GM23248 (cell line): ENCODE results near the gene DPP10. TPM values are rescaled to one million over a fixed set of nuclear protein-coding genes. Genes with fewer than 3 reads are reported as not detected.

ENCODE experiments used
- DNase-seq: peaks from one replicate; pipeline ENCODE4 v3.0.0-alpha.2; 2015
- H2AFZ ChIP-seq: fragments of 200-600 bp; sonication (generic); 2 replicates; pipeline ENCODE4 v1.6.1; 2016; ENCODE audit warnings: antibody characterized with exemption
- H3F3A ChIP-seq: fragments of 200-600 bp; sonication (generic); 2 replicates; pipeline ENCODE4 v1.6.1; 2016; ENCODE audit warnings: mild to moderate bottlenecking, antibody characterized with exemption, mixed run types; ENCODE audit not compliant: insufficient read depth
- H3K27ac ChIP-seq: fragments of 200-600 bp; sonication (generic); 2 replicates; pipeline ENCODE4 v1.5.1; 2016; ENCODE audit warnings: mild to moderate bottlenecking
- H3K27me3 ChIP-seq: fragments of 200-600 bp; sonication (generic); replicated peaks from 2 replicates; pipeline ENCODE4 v1.6.1; 2016; ENCODE audit warnings: mild to moderate bottlenecking; ENCODE audit not compliant: insufficient read depth
- H3K36me3 ChIP-seq: fragments of 200-600 bp; sonication (generic); 2 replicates; pipeline ENCODE4 v1.6.1; 2016; ENCODE audit warnings: low read depth, mild to moderate bottlenecking
- H3K4me1 ChIP-seq: fragments of 200-600 bp; sonication (generic); 2 replicates; pipeline ENCODE4 v1.6.1; 2016; ENCODE audit warnings: mild to moderate bottlenecking; ENCODE audit not compliant: insufficient read depth
- H3K4me2 ChIP-seq: fragments of 200-600 bp; sonication (generic); one replicate; pipeline ENCODE4 v1.6.1; 2016; ENCODE audit warnings: mild to moderate bottlenecking; ENCODE audit not compliant: unreplicated experiment
- H3K4me3 ChIP-seq: fragments of 200-600 bp; sonication (generic); 2 replicates; pipeline ENCODE4 v1.5.1; 2016; ENCODE audit warnings: mild to moderate bottlenecking
- H3K79me2 ChIP-seq: fragments of 200-600 bp; sonication (generic); 2 replicates; pipeline ENCODE4 v1.6.1; 2016; ENCODE audit warnings: mild to moderate bottlenecking; ENCODE audit not compliant: insufficient read depth
- H3K9ac ChIP-seq: fragments of 200-600 bp; sonication (generic); 2 replicates; pipeline ENCODE4 v1.6.1; 2016; ENCODE audit warnings: mild to moderate bottlenecking
- H3K9me2 ChIP-seq: fragments of 200-600 bp; sonication (generic); 2 replicates; pipeline ENCODE4 v1.6.1; 2016; ENCODE audit warnings: mixed run types, mild to moderate bottlenecking, moderate library complexity; ENCODE audit not compliant: insufficient read depth
- H3K9me3 ChIP-seq: fragments of 200-600 bp; sonication (generic); one replicate; pipeline ENCODE4 v1.6.1; 2017; ENCODE audit warnings: low read depth
- H4K20me1 ChIP-seq: fragments of 200-600 bp; sonication (generic); 2 replicates; pipeline ENCODE4 v1.6.0; 2016; ENCODE audit not compliant: insufficient read depth
- EZH2 ChIP-seq: fragments of 200-600 bp; sonication (generic); IDR thresholded peaks from 2 replicates; pipeline ENCODE4 v1.6.1; 2018; ENCODE audit warnings: antibody characterized with exemption, mild to moderate bottlenecking; ENCODE audit not compliant: insufficient read depth, poor library complexity, severe bottlenecking
- EZH2phosphoT487 ChIP-seq: fragments of 200-600 bp; sonication (generic); IDR thresholded peaks from 2 replicates; pipeline ENCODE4 v1.6.1; 2018; ENCODE audit warnings: antibody characterized with exemption, moderate library complexity, mild to moderate bottlenecking, low read depth; ENCODE audit not compliant: insufficient read depth
- WGBS, 2 experiments: methylation state at CpG; one replicate each; pipeline ENCODE4 v1.1.6; 2015 to 2017; ENCODE audit warnings: low lambda C conversion rate in 2 of 2, low coverage in 1 of 2; ENCODE audit errors: missing lambda C conversion rate in 2 of 2; 5-methylcytosine and 5-hydroxymethylcytosine counted together
- in situ Hi-C: fragments of 300-500 bp; cut with MboI; formaldehyde crosslinking; loops from 2 replicates; pipeline ENCODE4 v1.15.0; 2020
- polyA plus RNA-seq: library from polyadenylated mRNA; unstranded; fragments of >200 nt; fragmentation: Nextera tagmentation; extraction: Ambion mirVana; gene quantifications from 2 replicates; pipeline ENCODE4 v1.2.1, GENCODE V29; 2016
- total RNA-seq: library from RNA; depleted of rRNA; stranded (reverse); fragments of >200 nt; shearing (Covaris generic); gene quantifications from 2 replicates; pipeline ENCODE4 v1.2.3, GENCODE V29; 2014

DPP10 gene
- total and polyA plus RNA-seq, 2 experiments from 2014 or later, result not detected

GRCh38 chr2:115694651-115695050 is 1252.2 kb downstream of the DPP10 start:
- no peaks in the 10 kb centered on the region for H3K9me3 ChIP-seq
- in situ Hi-C loops, result no loop called here
- H3K4me2 ChIP-seq, result no peak overlapping the region
- no peak overlapping the region for H3K27ac ChIP-seq
- no peak for DNase-seq
- H3K4me3 ChIP-seq, result no peak overlapping the region
- TF ChIP-seq EZH2phosphoT487, result no peak
- TF ChIP-seq EZH2, result no peak
- no peaks in the 10 kb centered on the region for H3K27me3 ChIP-seq
- no peak overlapping the region for H2AFZ ChIP-seq
- H3K4me1 ChIP-seq, result no peaks in the 10 kb centered on the region
- WGBS, 2 experiments, result 3 to 10% methylated on average over 1 of the region's 1 CpG
- H3K36me3 ChIP-seq, result no peaks in the 10 kb centered on the region
- no peak overlapping the region for H3K9ac ChIP-seq
- no peaks in the 10 kb centered on the region for H3K9me2 ChIP-seq
- H4K20me1 ChIP-seq, result no peaks in the 10 kb centered on the region
- H3K79me2 ChIP-seq, result no peaks in the 10 kb centered on the region
- no peaks in the 10 kb centered on the region for H3F3A ChIP-seq

DNA sequence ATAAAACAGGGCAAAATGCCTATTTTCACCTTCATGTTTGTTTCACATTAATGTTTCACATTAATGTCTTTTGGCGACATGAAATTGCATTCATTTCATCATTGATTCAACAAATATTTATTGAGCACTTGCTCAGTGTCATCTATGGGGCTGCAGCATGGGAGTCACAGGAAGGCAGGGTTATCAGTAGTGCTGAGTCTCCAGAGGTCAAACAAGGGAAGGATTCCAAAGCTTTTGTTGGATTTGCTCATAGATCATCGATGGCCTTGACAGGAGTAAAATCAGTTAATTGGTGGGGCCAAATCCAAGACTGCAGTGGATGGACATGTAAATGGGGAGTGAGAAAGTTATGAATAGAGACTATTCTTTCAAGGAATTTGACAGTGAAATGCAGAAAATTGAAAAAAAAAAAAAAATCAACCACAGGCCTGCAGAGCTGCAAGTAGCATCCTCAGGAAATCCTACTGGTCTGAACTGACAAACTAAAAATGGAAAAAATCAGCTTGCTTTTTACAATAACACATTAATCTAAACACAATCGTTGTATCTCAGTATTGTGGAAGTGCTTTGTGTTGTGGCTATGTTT is 1290.8 kb downstream of the DPP10 start:
- no peaks in the 10 kb centered on the region for H3K4me1 ChIP-seq
- DNase-seq, result no peak
- no peaks in the 10 kb centered on the region for H3K9me2 ChIP-seq
- no peaks in the 10 kb centered on the region for H3K27me3 ChIP-seq
- no peak overlapping the region for H2AFZ ChIP-seq
- H3K4me2 ChIP-seq, result no peak overlapping the region
- no peaks in the 10 kb centered on the region for H3F3A ChIP-seq
- WGBS, 2 experiments, result 10 to 22% methylated on average over 3 of the region's 3 CpGs
- H3K4me3 ChIP-seq, result no peak overlapping the region
- in situ Hi-C loops, result no loop called here
- H4K20me1 ChIP-seq, result no peaks in the 10 kb centered on the region
- no peaks in the 10 kb centered on the region for H3K9me3 ChIP-seq
- TF ChIP-seq EZH2 (no peak), EZH2phosphoT487 (no peak)
- H3K36me3 ChIP-seq, result no peaks in the 10 kb centered on the region
- H3K79me2 ChIP-seq, result no peaks in the 10 kb centered on the region
- no peak overlapping the region for H3K9ac ChIP-seq
- no peak overlapping the region for H3K27ac ChIP-seq

- Histone ChIP-seq H3K79me2 (no peaks in the 10 kb centered on the region), H3K9ac (no peak overlapping the region), H3K4me2 (no peak overlapping the region), H4K20me1 (no peaks in the 10 kb centered on the region), H3K9me3 (peaks cover 4% of the 10 kb centered on the region), H3K4me1 (no peaks in the 10 kb centered on the region), H3F3A (no peaks in the 10 kb centered on the region), H3K36me3 (no peaks in the 10 kb centered on the region), H3K9me2 (no peaks in the 10 kb centered on the region), H2AFZ (no peak overlapping the region), H3K27me3 (no peaks in the 10 kb centered on the region), H3K27ac (no peak overlapping the region), H3K4me3 (no peak overlapping the region)
- no peak for DNase-seq
- TF ChIP-seq EZH2phosphoT487, result no peak
- TF ChIP-seq EZH2, result no peak
- WGBS, 2 experiments, result 9 to 13% methylated on average over 5 of the region's 5 CpGs
- in situ Hi-C loops, result no loop called here
These were observed 1295.7 kb downstream of the DPP10 start for GRCh38 chr2:115738111-115738510.

DNA sequence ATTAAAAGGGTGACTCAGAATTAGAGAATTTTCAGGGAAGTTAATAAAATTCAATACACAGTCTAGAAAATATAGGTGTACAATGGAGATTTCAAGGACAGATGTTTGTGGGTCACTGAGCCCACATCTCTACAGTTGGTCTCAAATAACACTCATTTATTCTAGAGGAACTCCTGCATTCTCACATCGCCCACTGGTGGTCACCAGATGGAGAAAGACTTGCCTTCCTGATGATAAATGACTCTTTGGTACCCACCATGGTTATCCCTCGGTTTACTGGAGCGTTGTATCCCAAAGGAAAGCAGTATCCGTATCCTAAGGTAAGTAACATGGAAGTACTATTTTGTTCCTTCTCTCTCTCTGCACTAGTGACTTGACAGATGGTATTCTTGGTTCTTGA is 1297.1 kb downstream of the DPP10 start:
- Histone ChIP-seq H3F3A (no peaks in the 10 kb centered on the region), H3K27ac (no peak overlapping the region), H4K20me1 (no peaks in the 10 kb centered on the region), H3K4me1 (no peaks in the 10 kb centered on the region), H3K4me3 (no peak overlapping the region), H3K9me2 (no peaks in the 10 kb centered on the region), H3K4me2 (no peak overlapping the region), H3K9ac (no peak overlapping the region), H3K9me3 (peaks cover 4% of the 10 kb centered on the region), H2AFZ (no peak overlapping the region), H3K27me3 (no peaks in the 10 kb centered on the region), H3K79me2 (no peaks in the 10 kb centered on the region), H3K36me3 (no peaks in the 10 kb centered on the region)
- TF ChIP-seq EZH2phosphoT487, result no peak
- TF ChIP-seq EZH2, result no peak
- no peak for DNase-seq
- 22 to 23% methylated on average over 4 of the region's 4 CpGs for WGBS, 2 experiments
- in situ Hi-C loops, result no loop called here

DNA sequence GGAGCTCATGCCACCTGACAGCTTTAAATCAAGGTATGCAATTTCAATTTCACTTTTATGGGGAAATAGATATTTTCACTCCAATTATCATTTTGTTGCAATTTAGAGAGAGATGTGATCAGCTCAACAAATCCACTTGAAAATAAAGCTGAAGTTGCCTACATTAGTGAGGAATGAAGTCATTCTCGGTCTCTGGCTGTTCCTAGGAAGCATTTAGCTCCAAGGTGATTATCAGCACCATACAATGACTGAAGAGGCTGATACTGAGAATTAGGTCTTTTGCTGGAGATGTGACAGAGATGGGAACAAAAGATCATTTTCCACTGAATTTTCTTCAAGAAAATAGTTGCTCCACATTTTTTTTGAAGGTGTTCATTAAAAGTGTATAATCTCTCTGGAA is 1303.7 kb downstream of the DPP10 start:
- Histone ChIP-seq H3K4me2 (no peak overlapping the region), H3K4me3 (no peak overlapping the region), H2AFZ (no peak overlapping the region), H3K79me2 (no peaks in the 10 kb centered on the region), H3K9me2 (no peaks in the 10 kb centered on the region), H3K27ac (no peak overlapping the region), H3K4me1 (no peaks in the 10 kb centered on the region), H3K36me3 (no peaks in the 10 kb centered on the region), H3K9me3 (peaks cover 4% of the 10 kb centered on the region), H3K9ac (no peak overlapping the region), H3K27me3 (no peaks in the 10 kb centered on the region), H3F3A (no peaks in the 10 kb centered on the region), H4K20me1 (no peaks in the 10 kb centered on the region)
- in situ Hi-C loops, result no loop called here
- TF ChIP-seq EZH2phosphoT487 (no peak), EZH2 (no peak)
- WGBS, 2 experiments, result 0 to 6% methylated on average over 1 of the region's 1 CpG
- no peak for DNase-seq
